ENCODE results near the gene UBE2E2. TPM values are rescaled to one million over a fixed set of nuclear protein-coding genes. Genes with fewer than 3 reads are reported as not detected.

Gene UBE2E2
- total RNA-seq, 1 experiment from 2014 or later = 54.9 TPM

GRCh38 chr3:23492057-23492456 is 288.9 kb downstream of the UBE2E2 start:
- Mint-ChIP-seq H3K36me3 (no peaks in the 10 kb centered on the region), H3K4me1 (peaks cover 17% of the 10 kb centered on the region), H3K9me3 (no peaks in the 10 kb centered on the region), H3K27me3 (ENCODE audit: low read depth) (no peaks in the 10 kb centered on the region), H3K4me3 (no peak overlapping the region), H3K27ac (no peak overlapping the region)
- CTCF ChIA-PET = no interaction called here
- TF ChIP-seq MXD4 (CRISPR knock-in tag; IDR thresholded peaks at IDR 0.05; ENCODE audit: borderline replicate concordance) (no peak), ESRRA (CRISPR knock-in tag; IDR thresholded peaks at IDR 0.05; ENCODE audit: borderline replicate concordance) (no peak), HMGA2 (CRISPR knock-in tag; IDR thresholded peaks at IDR 0.05) (no peak), AR (CRISPR knock-in tag; IDR thresholded peaks at IDR 0.05) (no peak), MYBL2 (CRISPR knock-in tag; IDR thresholded peaks at IDR 0.05) (no peak), ATF1 (CRISPR knock-in tag; IDR thresholded peaks at IDR 0.05) (no peak), TEAD4 (CRISPR knock-in tag; IDR thresholded peaks at IDR 0.05) (no peak), ZNF425 (CRISPR knock-in tag; conservative IDR thresholded peaks at IDR 0.05) (no peak), KAT7 (CRISPR knock-in tag; IDR thresholded peaks at IDR 0.05; ENCODE audit: borderline replicate concordance) (no peak), CREB1 (CRISPR knock-in tag; IDR thresholded peaks at IDR 0.05) (no peak), ZNF396 (CRISPR knock-in tag; IDR thresholded peaks at IDR 0.05; ENCODE audit: borderline replicate concordance) (no peak)
- TF ChIP-seq, protein P1, sequence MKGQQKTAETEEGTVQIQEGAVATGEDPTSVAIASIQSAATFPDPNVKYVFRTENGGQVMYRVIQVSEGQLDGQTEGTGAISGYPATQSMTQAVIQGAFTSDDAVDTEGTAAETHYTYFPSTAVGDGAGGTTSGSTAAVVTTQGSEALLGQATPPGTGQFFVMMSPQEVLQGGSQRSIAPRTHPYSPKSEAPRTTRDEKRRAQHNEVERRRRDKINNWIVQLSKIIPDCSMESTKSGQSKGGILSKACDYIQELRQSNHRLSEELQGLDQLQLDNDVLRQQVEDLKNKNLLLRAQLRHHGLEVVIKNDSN (CRISPR knock-in tag; IDR thresholded peaks at IDR 0.05) = no peak
- TF ChIP-seq, protein P2, sequence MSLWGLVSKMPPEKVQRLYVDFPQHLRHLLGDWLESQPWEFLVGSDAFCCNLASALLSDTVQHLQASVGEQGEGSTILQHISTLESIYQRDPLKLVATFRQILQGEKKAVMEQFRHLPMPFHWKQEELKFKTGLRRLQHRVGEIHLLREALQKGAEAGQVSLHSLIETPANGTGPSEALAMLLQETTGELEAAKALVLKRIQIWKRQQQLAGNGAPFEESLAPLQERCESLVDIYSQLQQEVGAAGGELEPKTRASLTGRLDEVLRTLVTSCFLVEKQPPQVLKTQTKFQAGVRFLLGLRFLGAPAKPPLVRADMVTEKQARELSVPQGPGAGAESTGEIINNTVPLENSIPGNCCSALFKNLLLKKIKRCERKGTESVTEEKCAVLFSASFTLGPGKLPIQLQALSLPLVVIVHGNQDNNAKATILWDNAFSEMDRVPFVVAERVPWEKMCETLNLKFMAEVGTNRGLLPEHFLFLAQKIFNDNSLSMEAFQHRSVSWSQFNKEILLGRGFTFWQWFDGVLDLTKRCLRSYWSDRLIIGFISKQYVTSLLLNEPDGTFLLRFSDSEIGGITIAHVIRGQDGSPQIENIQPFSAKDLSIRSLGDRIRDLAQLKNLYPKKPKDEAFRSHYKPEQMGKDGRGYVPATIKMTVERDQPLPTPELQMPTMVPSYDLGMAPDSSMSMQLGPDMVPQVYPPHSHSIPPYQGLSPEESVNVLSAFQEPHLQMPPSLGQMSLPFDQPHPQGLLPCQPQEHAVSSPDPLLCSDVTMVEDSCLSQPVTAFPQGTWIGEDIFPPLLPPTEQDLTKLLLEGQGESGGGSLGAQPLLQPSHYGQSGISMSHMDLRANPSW (CRISPR knock-in tag; conservative IDR thresholded peaks at IDR 0.05; ENCODE audit: low read depth) = no peak
- TF ChIP-seq, protein P3, sequence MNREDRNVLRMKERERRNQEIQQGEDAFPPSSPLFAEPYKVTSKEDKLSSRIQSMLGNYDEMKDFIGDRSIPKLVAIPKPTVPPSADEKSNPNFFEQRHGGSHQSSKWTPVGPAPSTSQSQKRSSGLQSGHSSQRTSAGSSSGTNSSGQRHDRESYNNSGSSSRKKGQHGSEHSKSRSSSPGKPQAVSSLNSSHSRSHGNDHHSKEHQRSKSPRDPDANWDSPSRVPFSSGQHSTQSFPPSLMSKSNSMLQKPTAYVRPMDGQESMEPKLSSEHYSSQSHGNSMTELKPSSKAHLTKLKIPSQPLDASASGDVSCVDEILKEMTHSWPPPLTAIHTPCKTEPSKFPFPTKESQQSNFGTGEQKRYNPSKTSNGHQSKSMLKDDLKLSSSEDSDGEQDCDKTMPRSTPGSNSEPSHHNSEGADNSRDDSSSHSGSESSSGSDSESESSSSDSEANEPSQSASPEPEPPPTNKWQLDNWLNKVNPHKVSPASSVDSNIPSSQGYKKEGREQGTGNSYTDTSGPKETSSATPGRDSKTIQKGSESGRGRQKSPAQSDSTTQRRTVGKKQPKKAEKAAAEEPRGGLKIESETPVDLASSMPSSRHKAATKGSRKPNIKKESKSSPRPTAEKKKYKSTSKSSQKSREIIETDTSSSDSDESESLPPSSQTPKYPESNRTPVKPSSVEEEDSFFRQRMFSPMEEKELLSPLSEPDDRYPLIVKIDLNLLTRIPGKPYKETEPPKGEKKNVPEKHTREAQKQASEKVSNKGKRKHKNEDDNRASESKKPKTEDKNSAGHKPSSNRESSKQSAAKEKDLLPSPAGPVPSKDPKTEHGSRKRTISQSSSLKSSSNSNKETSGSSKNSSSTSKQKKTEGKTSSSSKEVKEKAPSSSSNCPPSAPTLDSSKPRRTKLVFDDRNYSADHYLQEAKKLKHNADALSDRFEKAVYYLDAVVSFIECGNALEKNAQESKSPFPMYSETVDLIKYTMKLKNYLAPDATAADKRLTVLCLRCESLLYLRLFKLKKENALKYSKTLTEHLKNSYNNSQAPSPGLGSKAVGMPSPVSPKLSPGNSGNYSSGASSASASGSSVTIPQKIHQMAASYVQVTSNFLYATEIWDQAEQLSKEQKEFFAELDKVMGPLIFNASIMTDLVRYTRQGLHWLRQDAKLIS (CRISPR knock-in tag; IDR thresholded peaks at IDR 0.05; ENCODE audit: borderline replicate concordance) = no peak
- TF ChIP-seq, protein P4, sequence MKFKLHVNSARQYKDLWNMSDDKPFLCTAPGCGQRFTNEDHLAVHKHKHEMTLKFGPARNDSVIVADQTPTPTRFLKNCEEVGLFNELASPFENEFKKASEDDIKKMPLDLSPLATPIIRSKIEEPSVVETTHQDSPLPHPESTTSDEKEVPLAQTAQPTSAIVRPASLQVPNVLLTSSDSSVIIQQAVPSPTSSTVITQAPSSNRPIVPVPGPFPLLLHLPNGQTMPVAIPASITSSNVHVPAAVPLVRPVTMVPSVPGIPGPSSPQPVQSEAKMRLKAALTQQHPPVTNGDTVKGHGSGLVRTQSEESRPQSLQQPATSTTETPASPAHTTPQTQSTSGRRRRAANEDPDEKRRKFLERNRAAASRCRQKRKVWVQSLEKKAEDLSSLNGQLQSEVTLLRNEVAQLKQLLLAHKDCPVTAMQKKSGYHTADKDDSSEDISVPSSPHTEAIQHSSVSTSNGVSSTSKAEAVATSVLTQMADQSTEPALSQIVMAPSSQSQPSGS (CRISPR knock-in tag; IDR thresholded peaks at IDR 0.05; ENCODE audit: borderline replicate concordance, low read depth) = no peak
- POLR2A ChIA-PET = no interaction called here
- DNase-seq (ENCODE audit: low spot score) (no peak), ATAC-seq (no peak)

All from WTC11 (cell line).